Stomach smooth muscle (tissue), 2 donors: ENCODE data around the gene SVIL.
"Not testable (repeated sequence)": the region's sequence is repeated elsewhere in the genome, so short reads cannot be mapped to it uniquely, and the experiment has no call there.

ENCODE experiments used
- H3K27ac ChIP-seq: one replicate; pipeline ENCODE4 v1.7.0; 2013; ENCODE audit warnings: mild to moderate bottlenecking, low read length, inconsistent platforms
- H3K27me3 ChIP-seq, 2 donors: one replicate each; pipeline ENCODE4 v1.7.0; 2013; ENCODE audit warnings: low read length in 2 of 2; ENCODE audit not compliant: insufficient read depth in 2 of 2, control insufficient read depth in 1 of 2
- H3K36me3 ChIP-seq, 2 donors: one replicate each; pipeline ENCODE4 v1.7.0; 2013; ENCODE audit warnings: low read length in 2 of 2; ENCODE audit not compliant: control insufficient read depth in 2 of 2, insufficient read depth in 2 of 2
- H3K4me1 ChIP-seq: one replicate; pipeline ENCODE4 v1.7.0; 2013; ENCODE audit warnings: low read length; ENCODE audit not compliant: control insufficient read depth, insufficient read depth
- H3K4me3 ChIP-seq, 2 donors: one replicate each; pipeline ENCODE4 v1.7.0; 2013; ENCODE audit warnings: low read length in 2 of 2
- H3K9ac ChIP-seq, 2 donors: one replicate each; pipeline ENCODE4 v1.7.0; 2013; ENCODE audit warnings: low read length in 2 of 2, mild to moderate bottlenecking in 1 of 2
- H3K9me3 ChIP-seq, 2 donors: one replicate each; pipeline ENCODE4 v1.7.0; 2013; ENCODE audit warnings: low read length in 2 of 2; ENCODE audit not compliant: control insufficient read depth in 2 of 2
- donor health status: healthy.
- donor health status: Pancreatic carcinoma.

SVIL gene

GRCh38 chr10:29517352-29517923 is 117.3 kb downstream of the SVIL start:
- no peaks in the 10 kb centered on the region for H3K27me3 ChIP-seq
- no peaks in the 10 kb centered on the region for H3K9me3 ChIP-seq
- no peak overlapping the region for H3K9ac ChIP-seq
- peaks cover 27 to 43% of the 10 kb centered on the region in 2 donors for H3K36me3 ChIP-seq
- H3K27ac ChIP-seq = peak overlapping the region; percentile 74
- no peak overlapping the region for H3K4me3 ChIP-seq
- peaks cover 32% of the 10 kb centered on the region for H3K4me1 ChIP-seq

- H3K4me3 ChIP-seq, H3K9ac ChIP-seq, H3K9me3 ChIP-seq, H3K27me3 ChIP-seq: not testable (repeated sequence)
- peak overlapping the region; percentile 74 for H3K27ac ChIP-seq
- H3K4me1 ChIP-seq = peaks cover 27% of the 10 kb centered on the region
- peaks cover 27 to 41% of the 10 kb centered on the region in 2 donors for H3K36me3 ChIP-seq
Observed at GRCh38 chr10:29516309-29516932, 118.3 kb downstream of the SVIL start.

- not testable (repeated sequence) for H3K9me3 ChIP-seq, H3K27me3 ChIP-seq, H3K4me3 ChIP-seq
- H3K4me1 ChIP-seq = peaks cover 27% of the 10 kb centered on the region
- H3K27ac ChIP-seq = peak overlapping the region; percentile 74
- peaks cover 27 to 41% of the 10 kb centered on the region in 2 donors for H3K36me3 ChIP-seq
- peak overlapping the region in 1 of 2 donors; percentile 13 for H3K9ac ChIP-seq
Observed at GRCh38 chr10:29515879-29516278, 118.9 kb downstream of the SVIL start.

- Histone ChIP-seq H3K27ac (peak overlapping the region; percentile 74), H3K36me3 (peaks cover 21 to 37% of the 10 kb centered on the region in 2 donors), H3K4me1 (peaks cover 28% of the 10 kb centered on the region)
- H3K27me3 ChIP-seq, H3K9ac ChIP-seq, H3K4me3 ChIP-seq, H3K9me3 ChIP-seq: not testable (repeated sequence)
Observed at GRCh38 chr10:29515104-29515503, 119.7 kb downstream of the SVIL start.

GRCh38 chr10:29514306-29514705 is 120.5 kb downstream of the SVIL start:
- Histone ChIP-seq H3K4me1 (peaks cover 33% of the 10 kb centered on the region), H3K27ac (no peak overlapping the region), H3K36me3 (peaks cover 25 to 33% of the 10 kb centered on the region in 2 donors), H3K27me3 (no peaks in the 10 kb centered on the region), H3K9me3 (no peaks in the 10 kb centered on the region), H3K4me3 (no peak overlapping the region), H3K9ac (no peak overlapping the region)

GRCh38 chr10:29512425-29512974 is 122.3 kb downstream of the SVIL start:
- H3K36me3 ChIP-seq = peaks cover 27 to 35% of the 10 kb centered on the region in 2 donors
- H3K9ac ChIP-seq = no peak overlapping the region
- no peak overlapping the region for H3K4me3 ChIP-seq
- no peaks in the 10 kb centered on the region for H3K27me3 ChIP-seq
- H3K4me1 ChIP-seq = peaks cover 29% of the 10 kb centered on the region
- H3K27ac ChIP-seq = no peak overlapping the region
- H3K9me3 ChIP-seq = no peaks in the 10 kb centered on the region

GRCh38 chr10:29511806-29512205 is 123.0 kb downstream of the SVIL start:
- not testable (repeated sequence) for H3K27me3 ChIP-seq, H3K9me3 ChIP-seq, H3K9ac ChIP-seq, H3K27ac ChIP-seq, H3K4me3 ChIP-seq
- Histone ChIP-seq H3K36me3 (peaks cover 30 to 39% of the 10 kb centered on the region in 2 donors), H3K4me1 (peaks cover 22% of the 10 kb centered on the region)

GRCh38 chr10:29510483-29511157 is 124.2 kb downstream of the SVIL start:
- peaks cover 11% of the 10 kb centered on the region for H3K4me1 ChIP-seq
- H3K4me3 ChIP-seq, H3K27ac ChIP-seq, H3K9ac ChIP-seq, H3K9me3 ChIP-seq, H3K27me3 ChIP-seq: not testable (repeated sequence)
- peaks cover 29 to 46% of the 10 kb centered on the region in 2 donors for H3K36me3 ChIP-seq

GRCh38 chr10:29508554-29509244 is 126.1 kb downstream of the SVIL start:
- peaks cover 11% of the 10 kb centered on the region for H3K4me1 ChIP-seq
- H3K9ac ChIP-seq = no peak overlapping the region
- H3K27me3 ChIP-seq = no peaks in the 10 kb centered on the region
- peaks cover 32 to 51% of the 10 kb centered on the region in 2 donors for H3K36me3 ChIP-seq
- no peak overlapping the region for H3K4me3 ChIP-seq
- H3K27ac ChIP-seq = peak overlapping the region; percentile 37
- H3K9me3 ChIP-seq = no peaks in the 10 kb centered on the region

- not testable (repeated sequence) for H3K9me3 ChIP-seq, H3K4me3 ChIP-seq, H3K27me3 ChIP-seq, H3K4me1 ChIP-seq, H3K9ac ChIP-seq, H3K27ac ChIP-seq
- H3K36me3 ChIP-seq = peaks cover 32 to 48% of the 10 kb centered on the region in 2 donors
Observed at GRCh38 chr10:29507750-29508149, 127.0 kb downstream of the SVIL start.
